NOMO-1 treated with dmso at 0.1 percent for 144 hours (cell line): ENCODE measurements around the gene TACSTD2.
A peak's percentile ranks its signal among the peaks of the same experiment; 100 is the strongest.
"Not testable (repeated sequence)": the region's sequence is repeated elsewhere in the genome, so short reads cannot be mapped to it uniquely, and the experiment has no call there.

Experiments
- DNase-seq: peaks from one replicate; lab custom pipeline; 2025; ENCODE audit not compliant: unreplicated experiment; lab: John Stamatoyannopoulos, UW

Gene TACSTD2

DNA sequence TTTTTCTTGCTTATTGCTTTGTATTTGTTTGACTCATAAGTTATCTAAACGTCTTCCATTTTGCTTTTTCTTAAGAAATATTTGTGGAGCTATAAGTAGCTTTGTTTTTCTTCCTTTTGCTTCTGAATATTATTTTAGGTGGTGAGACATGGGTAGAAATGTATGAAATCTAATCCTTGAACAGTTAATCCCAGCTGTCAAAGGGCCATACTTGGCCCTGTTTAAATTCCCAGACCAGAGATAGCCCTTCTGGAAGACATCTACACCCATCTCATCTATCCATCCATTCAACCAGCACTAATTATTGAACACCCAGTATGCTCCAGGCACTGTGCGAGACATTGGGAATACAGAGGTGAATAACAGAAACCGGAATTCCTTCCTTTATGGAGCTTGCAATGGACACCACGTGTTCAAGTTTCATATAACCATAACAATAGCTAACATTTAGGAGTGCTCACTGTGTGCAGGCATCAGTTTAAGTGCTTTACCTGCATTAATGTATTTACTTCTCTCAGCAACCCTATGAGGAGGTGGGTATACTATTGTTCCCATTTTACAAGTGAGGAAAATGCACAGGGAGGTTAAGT is 8.7 kb downstream of the TACSTD2 start:
- no peak for DNase-seq

DNA sequence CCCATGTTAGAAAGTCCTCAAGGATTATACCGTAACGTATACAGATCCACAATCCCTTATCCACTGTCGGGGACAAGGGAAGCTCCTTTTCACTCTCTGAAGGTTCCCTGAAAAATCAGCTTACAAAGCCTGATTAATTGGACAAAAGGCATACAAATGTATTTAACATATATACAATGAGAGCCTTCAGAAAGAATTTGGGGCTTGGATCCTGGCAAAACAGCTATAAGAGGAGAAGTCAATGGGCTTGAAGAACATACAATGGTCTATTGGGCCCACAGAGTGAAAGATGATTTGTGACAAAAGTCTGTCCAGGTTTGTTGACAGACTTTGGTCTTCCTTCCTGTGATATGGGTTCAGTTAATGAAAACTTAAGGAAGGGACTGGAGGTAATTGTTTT is 10.7 kb downstream of the TACSTD2 start:
- no peak for DNase-seq

GRCh38 chr1:58563715-58564114 is 13.3 kb downstream of the TACSTD2 start:
- not testable (repeated sequence) for DNase-seq

DNA sequence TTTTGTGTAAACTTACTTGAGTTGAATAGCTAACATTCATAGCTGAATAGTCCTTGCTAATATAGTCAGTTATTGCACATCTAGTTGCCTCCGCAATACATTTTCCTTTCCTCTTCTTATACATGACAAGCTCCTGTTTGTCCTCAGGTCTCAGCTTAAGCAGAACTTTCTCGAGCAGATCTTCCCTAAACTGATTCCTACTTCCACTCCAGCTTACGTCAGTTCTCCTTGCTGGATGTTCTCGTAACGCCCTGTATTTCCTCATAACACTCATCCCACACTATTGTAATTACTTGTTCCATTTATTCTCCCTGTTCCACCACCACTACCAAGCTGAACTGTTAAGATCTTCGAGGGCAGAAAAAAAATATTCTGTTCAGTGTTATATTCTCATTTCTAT is 15.4 kb downstream of the TACSTD2 start:
- no peak for DNase-seq

GRCh38 chr1:58555393-58555792 is 21.7 kb downstream of the TACSTD2 start:
- DNase-seq = no peak

DNA sequence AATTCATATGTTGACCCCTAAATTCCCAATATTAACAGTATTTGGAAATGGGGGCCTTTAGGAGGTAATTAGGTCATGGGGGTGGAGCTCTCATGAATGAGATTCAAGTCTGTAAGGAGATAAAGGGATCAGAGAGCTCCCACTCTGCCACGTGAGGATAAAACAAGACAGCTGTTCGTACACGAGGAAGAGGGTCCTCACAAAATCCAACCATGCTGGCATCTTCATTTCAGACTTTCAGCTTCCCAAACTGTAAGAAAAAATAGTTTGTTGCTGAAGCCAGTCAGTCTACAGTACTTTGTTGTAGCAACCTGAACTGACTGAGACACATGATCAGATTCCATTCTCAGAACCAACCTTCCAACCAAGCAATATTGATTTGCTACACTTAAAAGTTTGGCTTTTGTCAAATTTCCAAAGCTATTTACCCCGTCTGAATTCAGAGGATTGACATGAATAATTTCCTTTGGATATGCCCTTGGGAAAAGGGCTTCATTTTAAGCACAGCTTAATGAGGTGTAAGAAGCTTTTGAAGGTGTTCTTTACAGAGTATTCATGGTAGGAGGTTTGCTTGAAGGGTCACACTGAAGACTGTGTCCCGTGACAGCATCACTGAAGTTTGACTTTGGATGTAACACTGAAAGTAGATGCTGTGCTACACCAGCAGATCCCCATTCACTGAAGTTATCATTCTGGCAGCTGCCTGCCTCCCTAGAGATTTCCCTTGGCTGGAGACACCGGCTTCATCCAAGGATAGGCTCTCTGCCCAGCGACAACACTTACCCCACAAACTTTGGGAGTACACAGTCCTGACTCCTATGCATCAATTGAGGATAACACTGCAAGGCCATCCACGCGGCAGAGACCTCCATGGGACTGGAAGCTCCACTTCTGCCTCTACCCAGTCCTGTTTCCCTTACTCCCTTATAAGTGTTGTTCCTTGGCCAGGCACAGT is 25.6 kb downstream of the TACSTD2 start:
- no peak for DNase-seq

GRCh38 chr1:58549291-58549690 is 27.8 kb downstream of the TACSTD2 start:
- DNase-seq = not testable (repeated sequence)

GRCh38 chr1:58548371-58548770 is 28.7 kb downstream of the TACSTD2 start:
- DNase-seq = no peak

- peak; percentile 98 for DNase-seq
Observed at GRCh38 chr1:58546520-58547308, 30.3 kb downstream of the TACSTD2 start, which contains the start of gene OMA1. OMA1 (minus strand) TSS chr1:58546726; CDS start chr1:58539294, 7,432 bp downstream.

- DNase-seq = peak; percentile 60
Observed at GRCh38 chr1:58545591-58546519, 31.2 kb downstream of the TACSTD2 start.

DNA sequence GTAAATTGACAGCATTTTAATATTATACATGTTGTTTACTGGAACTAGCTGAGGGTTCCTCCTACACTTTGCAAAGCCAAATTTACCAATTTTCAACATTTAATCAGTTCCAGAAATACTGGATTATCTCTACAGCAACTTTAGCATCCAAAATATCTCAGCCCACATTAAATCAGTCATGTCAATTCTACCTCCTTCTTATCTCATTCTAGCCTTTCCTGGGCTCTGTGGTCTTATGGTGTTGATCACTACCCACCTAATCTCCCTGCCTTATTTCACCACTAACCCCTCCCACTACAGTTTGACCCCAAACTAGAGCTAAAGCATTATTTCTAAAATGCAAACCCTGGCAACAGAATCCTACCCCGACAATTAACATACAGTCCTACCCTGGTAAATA is 33.8 kb downstream of the TACSTD2 start:
- no peak for DNase-seq

GRCh38 chr1:58539553-58539952 is 37.5 kb downstream of the TACSTD2 start:
- no peak for DNase-seq

- DNase-seq = no peak
Observed at GRCh38 chr1:58538821-58539220, 38.2 kb downstream of the TACSTD2 start.

DNA sequence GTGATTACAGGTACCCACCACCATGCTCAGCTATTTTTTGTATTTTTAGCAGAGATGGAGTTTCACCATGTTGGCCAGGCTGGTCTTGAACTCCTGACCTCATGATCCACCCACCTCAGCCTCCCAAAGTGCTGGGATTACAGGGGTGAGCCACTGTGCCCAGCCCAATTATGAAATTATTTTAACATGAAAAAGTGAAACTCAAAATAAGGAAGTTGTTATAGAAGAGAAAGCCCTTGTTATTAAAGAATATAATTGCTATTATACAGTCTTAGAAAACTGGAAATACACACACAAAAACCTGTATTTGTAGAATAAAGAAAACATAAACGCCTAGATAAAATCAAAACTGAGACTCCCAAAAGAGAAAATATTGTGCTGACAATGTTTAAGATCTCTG is 45.2 kb downstream of the TACSTD2 start:
- DNase-seq = peak; percentile 4

GRCh38 chr1:58529284-58529683 is 47.8 kb downstream of the TACSTD2 start:
- no peak for DNase-seq

GRCh38 chr1:58528518-58528917 is 48.5 kb downstream of the TACSTD2 start:
- no peak for DNase-seq
